Suppressor macrophage treated with lipopolysaccharide for 1 hour (primary cell): Measurements from ENCODE around the gene PLVAP.

Source experiments
- DNase-seq, 3 donors: peaks; one replicate each; pipeline ENCODE4 v3.0.0-alpha.2; 2020 to 2022

Gene PLVAP

GRCh38 chr19:17376935-17377600, at the start of gene PLVAP:
TSS of gene PLVAP (minus strand) at chr19:17377342. CDS start at chr19:17377288, 54 bp downstream.
- DNase-seq: peak in 2 of 3 donors; percentile 23 to 45

GRCh38 chr19:17424743-17425365, 47.7 kb upstream of the PLVAP start:
- peak; percentile 35 to 67 (median 41) for DNase-seq

- DNase-seq: no peak
Measured at GRCh38 chr19:17423429-17424208, 46.5 kb upstream of the PLVAP start.

GRCh38 chr19:17421942-17422341, 44.8 kb upstream of the PLVAP start:
- DNase-seq: no peak

- peak; percentile 39 to 69 (median 52) for DNase-seq
Measured at GRCh38 chr19:17420475-17420924, 43.4 kb upstream of the PLVAP start.

GRCh38 chr19:17419621-17420474, 42.7 kb upstream of the PLVAP start, which contains the start of gene MVB12A:
TSS of gene MVB12A (plus strand) at chr19:17420047. CDS start at chr19:17420136, 89 bp downstream.
- DNase-seq: peak; percentile 99

- no peak for DNase-seq
Measured at GRCh38 chr19:17419154-17419620, 42.0 kb upstream of the PLVAP start.

GRCh38 chr19:17418710-17419109, 41.6 kb upstream of the PLVAP start:
- no peak for DNase-seq

GRCh38 chr19:17415121-17415520, 38.0 kb upstream of the PLVAP start:
- no peak for DNase-seq

GRCh38 chr19:17414097-17414496, 37.0 kb upstream of the PLVAP start:
- DNase-seq: no peak

- no peak for DNase-seq
Measured at GRCh38 chr19:17411801-17412200, 34.7 kb upstream of the PLVAP start.

GRCh38 chr19:17409990-17410389, 32.8 kb upstream of the PLVAP start:
- DNase-seq: no peak

GRCh38 chr19:17406887-17407196, 29.7 kb upstream of the PLVAP start:
- no peak for DNase-seq

GRCh38 chr19:17406046-17406886, 29.1 kb upstream of the PLVAP start:
- DNase-seq: peak in 2 of 3 donors; percentile 35 to 53

- DNase-seq: peak; percentile 91 to 98 (median 94)
Measured at GRCh38 chr19:17405250-17406045, 28.3 kb upstream of the PLVAP start, which contains the start of gene BST2. TSS of gene BST2 (minus strand) at chr19:17405630. CDS start at chr19:17405575, 55 bp downstream.

GRCh38 chr19:17404621-17405249, 27.6 kb upstream of the PLVAP start:
- peak in 2 of 3 donors; percentile 34 to 45 for DNase-seq

- DNase-seq: no peak
Measured at GRCh38 chr19:17404015-17404414, 26.9 kb upstream of the PLVAP start.

GRCh38 chr19:17402982-17403855, 26.1 kb upstream of the PLVAP start:
- peak; percentile 45 to 80 (median 66) for DNase-seq

- no peak for DNase-seq
Measured at GRCh38 chr19:17401628-17402027, 24.5 kb upstream of the PLVAP start.
